Measurements from ENCODE around the gene MZF1. TPM values are rescaled to one million over a fixed set of nuclear protein-coding genes. Genes with fewer than 3 reads are reported as not detected.

MZF1 gene
- total and polyA plus RNA-seq, 10 of the 15 experiments (the other 5 are each of a cell fraction or from before 2014, with no cell fraction given) = 0.38 to 14.7 (median 7.2) TPM

- no peak overlapping the region for H3K9ac ChIP-seq (ENCODE audit: control insufficient read depth, insufficient read depth, low read length)
Measured at GRCh38 chr19:58515259-58515658, 57.9 kb downstream of the MZF1 start.

More at GRCh38 chr19:58515259-58515658, 57.9 kb downstream of the MZF1 start:
- in situ Hi-C loops (cut with MboI) (no loop called here), intact Hi-C loops (cut with micrococcal nuclease; ENCODE audit: unreplicated experiment) (loop anchor here (2.0 to 5.0 kb wide), 2 partner anchors 44 to 188 kb away; partner anchors contain the start of genes UBE2M and ZSCAN22)
- Histone ChIP-seq H3K4me1 (ENCODE audit: control insufficient read depth, insufficient read depth, low read length) (peaks cover 20% of the 10 kb centered on the region), H3K4me2 (ENCODE audit: control insufficient read depth, insufficient read depth) (peak overlapping the region; percentile 44; the same call in 1 of the 2 replicates), H3K27me3 (replicated peaks in 1 of 2; ENCODE audit: control insufficient read depth in 2 of 2, insufficient read depth in 2 of 2, low read length in 1 of 2) (no peaks in the 10 kb centered on the region), H3K9me3 (replicated peaks; ENCODE audit: control insufficient read depth, insufficient read depth, low read length) (no peaks in the 10 kb centered on the region), H3K4me3 (peak overlapping the region; percentile 72), H4K20me1 (ENCODE audit: control insufficient read depth, insufficient read depth) (no peaks in the 10 kb centered on the region), H3K27ac (ENCODE audit: control insufficient read depth, insufficient read depth) (no peak overlapping the region), H2AFZ (ENCODE audit: control insufficient read depth, low read depth, low read length) (no peak overlapping the region), H3K36me3 (ENCODE audit: control insufficient read depth in 2 of 2, insufficient read depth in 2 of 2, low read length in 1 of 2) (peaks cover 0 to 8% of the 10 kb centered on the region in 2 experiments; a peak in 3 of 4 replicates), H3K79me2 (ENCODE audit: control insufficient read depth, insufficient read depth, low read length) (peaks cover 39% of the 10 kb centered on the region)
- 82% methylated on average over 2 of the region's 2 CpGs for WGBS (ENCODE audit: insufficient coverage, insufficient replicate concordance, low lambda C conversion rate, missing lambda C conversion rate)
- ChIA-PET RAD21 (ENCODE audit: unreplicated experiment) (no interaction called here), POLR2A (interaction anchor here (0.7 to 1.9 kb wide), 3 partner anchors 40 to 56 kb away, joined by 3 to 6 read pairs (median 3); partner anchors contain the start of gene CHMP2A), CTCF (interaction anchor here (1.4 to 1.7 kb wide), 2 partner anchors 168 to 206 kb away, joined by 4 to 6 read pairs; no protein-coding TSS in a partner anchor), SMC1A (ENCODE audit: uncharacterized antibody, unreplicated experiment) (interaction anchor here (0.6 kb wide), 1 partner anchor 1220 kb away, joined by 3 read pairs; no protein-coding TSS in a partner anchor)
- no peak for FAIRE-seq
- TF ChIP-seq ZBTB4 (CRISPR knock-in tag; IDR thresholded peaks at IDR 0.05) = no peak
- TF ChIP-seq SPI1 (IDR thresholded peaks at IDR 0.05; ENCODE audit: borderline replicate concordance, insufficient read depth, low read depth, low read length) = no peak
- TF ChIP-seq MEF2B (IDR thresholded peaks at IDR 0.05; ENCODE audit: partially characterized antibody, poor library complexity, severe bottlenecking) = peak; percentile 70
- no peak for DNase-seq (ENCODE audit: low read depth, low spot score)
- ATAC-seq = no peak
- BruUV-seq (replicated peaks) = TSS peak; percentile 74
